ENCODE measurements around the gene MRPL41.
"Not testable (repeated sequence)": the region's sequence is repeated elsewhere in the genome, so short reads cannot be mapped to it uniquely, and the experiment has no call there.

MRPL41 gene

GRCh38 chr9:137551264-137552021, at the start of gene MRPL41:
TSS of gene MRPL41 (plus strand) at chr9:137551879. CDS start at chr9:137552082, 203 bp downstream.
- no peak for DNase-seq

DNA sequence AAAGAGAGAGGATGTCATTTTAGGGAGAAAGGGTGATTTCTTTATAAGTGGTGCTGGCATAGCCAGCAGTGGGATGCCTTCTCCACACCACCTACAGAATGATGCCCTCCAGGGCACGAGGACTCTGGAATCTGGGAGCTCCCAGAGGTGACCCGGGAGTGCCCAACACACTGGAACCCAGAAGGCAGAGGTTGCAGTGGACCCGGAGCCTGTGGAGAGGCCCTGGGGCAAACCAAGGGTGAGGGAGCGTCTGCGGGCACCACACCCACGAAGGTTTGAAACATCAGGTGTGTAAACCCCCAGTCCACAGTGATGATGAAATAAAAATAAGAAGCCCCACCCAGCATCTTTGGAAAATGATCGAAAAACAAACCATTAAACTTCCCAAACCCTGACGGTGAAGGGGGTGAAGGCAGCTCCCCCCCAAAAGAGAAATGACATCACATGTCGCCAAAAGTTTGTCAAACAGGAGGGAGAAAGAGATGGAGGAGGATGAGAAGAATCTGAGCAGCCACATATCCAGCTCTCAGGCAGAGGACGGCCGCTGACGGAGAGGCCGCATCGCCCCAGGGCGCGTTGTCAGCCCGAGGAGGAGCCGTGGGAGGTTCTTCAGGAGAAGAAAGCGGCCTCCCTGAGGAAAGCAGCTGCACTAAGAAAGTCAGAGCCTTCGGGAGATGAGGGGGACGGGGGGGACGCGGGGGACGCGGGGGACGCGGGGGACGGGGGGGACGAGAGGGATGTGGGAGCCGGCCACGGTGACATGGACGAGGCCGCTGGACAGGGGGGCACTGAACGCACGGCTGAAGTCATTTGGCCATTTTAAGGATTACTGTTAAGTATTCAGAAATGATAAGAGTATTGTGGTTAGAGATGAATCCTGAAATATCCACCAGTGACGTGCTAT, 49.4 kb upstream of the MRPL41 start:
- DNase-seq, result no peak

GRCh38 chr9:137504432-137504777, 47.3 kb upstream of the MRPL41 start:
- no peak for DNase-seq

DNA sequence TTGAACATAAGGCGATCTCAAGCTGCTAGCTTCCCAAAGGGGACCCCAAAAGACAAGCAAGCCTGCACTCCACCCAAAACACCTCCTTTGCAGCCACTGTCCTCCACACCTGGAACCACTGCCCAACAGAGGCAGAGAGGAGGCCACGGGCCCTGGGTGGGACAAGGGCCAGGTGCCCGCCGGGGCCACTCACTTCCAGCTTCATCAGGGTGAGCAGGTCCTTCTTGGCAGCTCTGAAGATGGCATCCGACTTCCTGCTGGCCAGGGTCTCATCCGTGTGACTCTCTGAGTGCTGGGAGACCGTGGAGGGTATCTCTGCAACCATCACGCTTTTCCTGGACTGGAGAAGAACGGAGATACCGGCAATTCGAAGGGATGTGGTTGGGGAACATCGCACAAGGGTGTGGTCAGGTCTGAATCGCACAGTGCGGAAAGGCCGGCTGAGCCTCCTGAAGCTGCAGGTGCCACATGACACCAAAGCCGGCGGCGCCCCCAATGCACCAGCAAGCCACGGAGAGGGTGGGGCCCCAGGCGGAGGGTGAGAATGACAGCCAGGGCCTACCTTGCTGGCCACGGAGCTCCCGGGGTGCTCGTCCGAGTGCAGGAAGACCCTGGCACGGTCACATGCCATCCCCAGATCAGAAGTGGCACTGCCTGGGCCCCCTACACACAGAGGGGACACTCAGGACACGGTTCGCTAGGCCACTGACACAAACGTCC, 46.1 kb upstream of the MRPL41 start:
- no peak for DNase-seq

- no peak for DNase-seq
Measured at GRCh38 chr9:137506274-137506673, 45.4 kb upstream of the MRPL41 start.

GRCh38 chr9:137506702-137507171, 44.9 kb upstream of the MRPL41 start:
- no peak for DNase-seq

DNA sequence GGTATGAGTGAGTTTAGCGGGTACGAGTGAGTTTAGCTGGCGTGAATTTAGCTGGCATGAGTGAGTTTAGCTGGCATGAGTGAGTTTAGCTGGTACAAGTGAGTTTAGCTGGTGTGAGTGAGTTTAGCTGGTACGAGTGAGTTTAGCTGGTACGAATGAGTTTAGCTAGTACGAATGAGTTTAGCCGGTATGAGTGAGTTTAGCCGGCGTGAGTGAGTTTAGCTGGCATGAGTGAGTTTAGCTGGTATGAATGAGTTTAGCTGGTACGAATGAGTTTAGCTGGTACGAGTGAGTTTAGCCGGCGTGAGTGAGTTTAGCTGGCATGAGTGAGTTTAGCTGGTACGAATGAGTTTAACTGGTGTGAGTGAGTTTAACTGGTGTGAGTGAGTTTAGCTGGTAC, 42.5 kb upstream of the MRPL41 start:
- no peak for DNase-seq

GRCh38 chr9:137511126-137511525, 40.6 kb upstream of the MRPL41 start:
- not testable (repeated sequence) for DNase-seq

DNA sequence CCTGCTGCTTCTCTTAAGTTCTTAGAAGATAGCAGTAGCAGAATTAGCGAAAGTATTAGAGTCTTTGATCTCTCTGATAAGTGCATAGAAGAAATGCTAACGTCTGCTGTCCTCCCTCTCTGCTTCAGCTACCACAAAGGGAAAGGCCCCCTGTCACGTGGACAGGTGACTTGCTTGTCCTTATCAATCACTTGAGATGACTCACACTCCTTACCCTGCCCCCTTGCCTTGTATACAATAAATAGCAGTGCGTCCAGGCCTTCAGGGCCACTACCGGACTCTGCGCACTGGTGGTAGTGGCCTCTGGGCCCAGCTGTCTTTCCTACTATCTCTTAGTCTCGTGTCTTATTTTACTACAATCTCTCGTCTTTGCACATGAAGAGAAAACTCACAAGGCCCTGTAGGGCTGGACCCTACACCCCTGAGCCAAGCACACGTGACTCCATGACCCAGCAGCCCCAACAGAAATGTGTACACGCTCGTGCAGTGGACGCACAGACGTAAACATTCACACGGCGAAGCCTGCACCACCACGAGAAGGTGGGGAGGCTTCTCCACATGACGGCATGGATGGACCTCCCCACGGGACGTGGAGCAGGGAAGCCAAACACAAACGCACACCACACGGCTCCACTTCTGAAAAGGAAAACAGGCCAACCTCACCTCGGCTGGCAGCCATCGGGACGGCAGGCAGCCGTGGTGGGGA, 39.8 kb upstream of the MRPL41 start:
- DNase-seq, result no peak

DNA sequence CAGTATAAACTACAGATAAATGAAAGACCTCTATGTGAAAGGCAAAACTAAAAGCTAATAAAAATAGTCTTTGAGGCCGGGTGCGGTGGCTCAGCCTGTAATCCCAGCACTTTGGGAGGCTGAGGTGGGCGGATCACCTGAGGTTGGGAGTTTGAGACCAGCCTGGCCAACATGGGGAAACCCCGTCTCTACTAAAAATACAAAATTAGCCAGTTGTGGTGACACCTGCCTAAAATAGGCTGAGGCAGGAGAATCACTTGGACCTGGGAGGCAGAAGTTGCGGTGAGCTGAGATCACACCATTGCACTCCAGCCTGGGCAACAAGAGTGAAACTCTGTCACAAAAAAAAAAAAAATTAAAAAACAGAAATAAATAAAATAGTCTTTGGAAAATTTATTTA, 38.5 kb upstream of the MRPL41 start:
- DNase-seq, result not testable (repeated sequence)

GRCh38 chr9:137513801-137514570, 37.7 kb upstream of the MRPL41 start:
- DNase-seq, result not testable (repeated sequence)

DNA sequence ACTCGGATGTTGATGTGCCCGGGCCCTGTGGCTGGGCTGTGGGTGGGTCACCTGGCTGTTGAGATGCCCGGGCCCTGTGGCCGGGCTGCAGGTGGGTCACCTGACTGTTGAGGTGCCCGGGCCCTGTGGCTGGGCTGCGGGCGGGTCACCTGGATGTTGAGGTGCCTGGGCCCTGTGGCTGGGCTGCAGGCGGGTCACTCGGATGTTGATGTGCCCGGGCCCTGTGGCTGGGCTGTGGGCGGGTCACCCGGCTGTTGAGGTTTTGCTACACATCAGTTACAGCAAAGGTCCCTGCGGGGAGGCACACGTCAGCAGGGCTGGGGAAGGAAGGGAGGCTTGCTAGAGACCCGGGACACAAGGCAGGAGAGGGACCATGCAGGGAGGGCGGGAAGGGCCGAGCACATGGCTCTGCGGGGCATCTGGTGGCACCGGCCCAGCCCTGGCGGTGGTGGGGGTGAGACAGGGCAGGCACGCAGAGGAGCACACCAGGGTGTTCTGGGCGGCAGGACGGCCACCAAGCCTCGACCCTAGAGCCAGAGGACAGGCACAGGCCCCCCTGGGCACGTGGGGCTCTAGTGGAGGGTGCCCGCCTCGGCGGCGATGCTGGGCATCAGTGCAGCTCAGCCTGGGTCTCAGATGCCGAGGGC, 36.9 kb upstream of the MRPL41 start:
- no peak for DNase-seq

GRCh38 chr9:137515338-137515724, 36.3 kb upstream of the MRPL41 start:
- no peak for DNase-seq

- DNase-seq, result no peak
Measured at GRCh38 chr9:137516144-137516917, 35.3 kb upstream of the MRPL41 start.

DNA sequence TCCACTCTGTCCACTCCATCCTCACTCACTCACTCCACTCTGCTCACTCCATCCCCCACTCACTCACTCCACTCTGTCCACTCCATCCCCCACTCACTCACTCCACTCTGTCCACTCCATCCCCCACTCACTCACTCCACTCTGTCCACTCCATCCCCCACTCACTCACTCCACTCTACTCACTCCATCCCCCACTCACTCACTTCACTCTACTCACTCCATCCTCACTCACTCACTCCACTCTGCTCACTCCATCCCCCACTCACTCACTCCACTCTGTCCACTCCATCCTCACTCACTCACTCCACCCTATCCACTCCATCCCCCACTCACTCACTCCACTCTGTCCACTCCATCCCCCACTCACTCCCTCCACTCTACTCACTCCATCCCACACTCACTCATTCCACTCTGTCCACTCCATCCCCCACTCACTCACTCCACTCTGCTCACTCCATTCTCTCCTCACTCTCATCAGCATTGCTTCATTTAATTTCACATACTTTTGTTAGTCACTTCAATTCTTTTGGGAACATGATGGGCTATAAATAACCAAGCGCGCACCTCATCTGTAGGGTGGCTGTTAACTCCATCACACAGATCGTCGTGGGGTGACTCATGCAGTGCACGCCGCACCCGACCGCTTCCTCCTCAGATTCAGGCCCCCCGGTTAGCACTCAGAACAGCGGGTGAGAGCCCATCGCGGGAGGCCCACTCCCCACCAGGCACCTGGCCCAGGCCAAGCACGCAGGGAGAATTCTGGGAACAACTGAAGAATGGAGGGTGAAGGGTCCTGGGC, 32.8 kb upstream of the MRPL41 start:
- DNase-seq, result not testable (repeated sequence)

- DNase-seq, result no peak
Measured at GRCh38 chr9:137519553-137519952, 32.1 kb upstream of the MRPL41 start.

- no peak for DNase-seq
Measured at GRCh38 chr9:137520614-137521404, 30.9 kb upstream of the MRPL41 start.

DNA sequence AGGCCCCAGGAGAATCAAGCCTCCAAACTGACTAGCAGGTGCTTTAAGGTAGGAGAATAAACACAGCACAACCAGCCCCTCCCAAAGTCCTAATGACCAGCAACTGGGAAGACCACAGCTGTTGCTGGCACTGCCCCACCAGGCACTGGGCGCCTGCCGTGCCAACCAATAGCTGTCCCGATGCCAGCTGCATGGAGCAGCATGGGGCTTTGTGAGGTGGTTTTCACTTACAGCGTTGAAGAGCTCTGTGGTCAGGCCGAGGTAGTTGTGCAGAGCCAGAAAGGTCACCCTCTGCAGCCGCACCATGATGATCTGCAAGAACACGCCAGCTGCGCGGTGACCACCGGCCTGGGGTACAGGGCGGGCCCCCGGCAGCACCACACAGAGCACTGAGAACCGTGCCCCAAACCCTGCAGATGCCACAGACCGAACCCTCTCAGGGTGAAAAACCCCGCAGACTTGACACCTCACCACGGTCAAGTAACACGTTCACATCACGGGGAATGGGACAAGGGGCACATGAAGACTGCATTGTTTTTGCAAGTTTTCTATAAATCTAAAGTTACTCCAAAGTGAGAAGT, 30.2 kb upstream of the MRPL41 start:
- DNase-seq, result no peak
